Activated naive CD8-positive, alpha-beta T cell (primary cell): ENCODE data around the gene MGAT3.
"Not testable (repeated sequence)": the region's sequence is repeated elsewhere in the genome, so short reads cannot be mapped to it uniquely, and the experiment has no call there.

Source experiments
- H3K27ac Mint-ChIP-seq: one replicate; pipeline ENCODE4 v1.8.0; 2021; ENCODE audit warnings: mixed read lengths
- H3K27me3 Mint-ChIP-seq: one replicate; pipeline ENCODE4 v1.8.0; 2021; ENCODE audit warnings: mixed read lengths
- H3K36me3 Mint-ChIP-seq: one replicate; pipeline ENCODE4 v1.8.0; 2021; ENCODE audit warnings: mixed read lengths
- H3K4me1 Mint-ChIP-seq: one replicate; pipeline ENCODE4 v1.8.0; 2021; ENCODE audit warnings: low read depth, mixed read lengths
- H3K4me3 Mint-ChIP-seq: one replicate; pipeline ENCODE4 v1.8.0; 2021; ENCODE audit warnings: mild to moderate bottlenecking, mixed read lengths
- H3K9me3 Mint-ChIP-seq: one replicate; pipeline ENCODE4 v1.8.0; 2021; ENCODE audit warnings: low read depth, mixed read lengths

MGAT3 gene

DNA sequence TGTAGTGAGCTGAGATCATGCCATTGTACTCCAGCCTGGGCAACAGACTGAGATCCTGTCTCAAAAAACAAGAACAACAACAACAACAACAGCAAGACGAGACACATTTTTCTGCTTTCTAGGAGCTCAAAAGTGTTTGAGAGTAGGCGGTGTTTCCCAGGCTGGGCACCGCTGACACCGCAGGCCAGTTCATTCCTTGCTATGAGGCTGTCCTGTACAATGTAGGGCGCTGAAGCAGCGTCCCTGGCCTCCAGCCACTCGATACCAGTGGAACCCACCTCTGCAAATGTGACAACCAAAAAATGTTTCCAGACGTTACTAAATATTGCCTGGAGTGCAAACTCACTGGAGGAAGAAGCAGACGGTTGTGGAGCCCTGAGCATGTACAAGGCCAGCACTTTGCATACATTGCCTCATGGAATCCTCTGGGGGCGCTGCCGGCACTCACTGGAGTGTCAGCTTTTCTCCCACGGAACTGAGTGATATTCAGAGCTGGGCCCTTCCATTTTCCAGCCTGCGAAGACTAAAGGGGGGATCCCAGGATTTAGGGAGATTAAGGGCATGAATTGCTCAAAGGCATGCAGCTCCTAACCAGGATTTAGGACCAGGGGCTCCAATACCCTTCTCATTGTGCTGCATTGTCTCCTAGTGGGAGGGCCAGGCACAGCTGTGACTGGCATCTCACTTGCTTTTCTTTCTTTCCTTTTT is 39.5 kb downstream of the MGAT3 start:
- Mint-ChIP-seq H3K36me3 (no peaks in the 10 kb centered on the region), H3K9me3 (no peaks in the 10 kb centered on the region), H3K27ac (no peak overlapping the region), H3K4me1 (peaks cover 7% of the 10 kb centered on the region), H3K27me3 (no peaks in the 10 kb centered on the region), H3K4me3 (no peak overlapping the region)

DNA sequence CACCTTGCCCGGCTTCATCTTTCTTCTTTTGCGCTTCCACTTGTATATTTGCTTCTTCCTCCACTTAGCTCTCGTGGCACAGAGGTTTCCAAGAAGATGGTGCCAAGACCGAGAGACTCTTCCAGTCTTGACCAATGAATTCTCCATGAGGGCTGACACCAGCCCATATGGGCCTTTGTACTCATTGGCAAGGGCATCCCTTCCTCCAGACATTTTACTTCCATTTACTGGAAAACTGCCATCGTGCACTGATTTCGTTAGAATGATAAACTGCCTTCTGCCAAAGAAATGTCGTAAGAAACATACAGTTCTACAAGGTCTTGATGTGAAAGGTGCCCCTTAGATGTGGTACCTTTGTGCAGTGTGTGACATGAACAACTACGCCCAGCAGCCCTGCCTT is 40.6 kb downstream of the MGAT3 start:
- H3K4me3 Mint-ChIP-seq, result no peak overlapping the region
- H3K9me3 Mint-ChIP-seq, result no peaks in the 10 kb centered on the region
- no peak overlapping the region for H3K27ac Mint-ChIP-seq
- H3K4me1 Mint-ChIP-seq, result peaks cover 14% of the 10 kb centered on the region
- peaks cover 2% of the 10 kb centered on the region for H3K36me3 Mint-ChIP-seq
- H3K27me3 Mint-ChIP-seq, result no peaks in the 10 kb centered on the region

DNA sequence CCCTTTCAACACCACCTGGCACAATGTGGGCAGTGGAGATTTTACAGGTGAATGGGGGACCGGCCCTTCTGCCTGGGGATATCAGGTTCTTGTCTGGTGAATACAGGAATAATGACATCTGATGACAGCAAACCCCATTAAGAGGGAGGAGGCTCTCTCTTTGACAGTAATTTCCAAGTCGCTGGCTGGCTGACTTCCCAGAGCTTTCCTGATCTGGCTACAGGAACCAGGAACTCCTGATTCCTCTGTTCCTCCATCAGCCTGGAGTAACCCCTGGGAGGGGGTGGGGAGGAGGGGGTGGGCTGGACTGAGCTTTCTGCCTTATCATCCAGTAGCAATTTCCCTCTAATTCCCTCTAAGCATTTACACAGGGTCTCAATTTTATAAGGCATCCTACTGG is 41.6 kb downstream of the MGAT3 start:
- H3K4me3 Mint-ChIP-seq, result no peak overlapping the region
- peaks cover 18% of the 10 kb centered on the region for H3K4me1 Mint-ChIP-seq
- H3K27me3 Mint-ChIP-seq, result no peaks in the 10 kb centered on the region
- no peaks in the 10 kb centered on the region for H3K9me3 Mint-ChIP-seq
- H3K27ac Mint-ChIP-seq, result no peak overlapping the region
- peaks cover 2% of the 10 kb centered on the region for H3K36me3 Mint-ChIP-seq

DNA sequence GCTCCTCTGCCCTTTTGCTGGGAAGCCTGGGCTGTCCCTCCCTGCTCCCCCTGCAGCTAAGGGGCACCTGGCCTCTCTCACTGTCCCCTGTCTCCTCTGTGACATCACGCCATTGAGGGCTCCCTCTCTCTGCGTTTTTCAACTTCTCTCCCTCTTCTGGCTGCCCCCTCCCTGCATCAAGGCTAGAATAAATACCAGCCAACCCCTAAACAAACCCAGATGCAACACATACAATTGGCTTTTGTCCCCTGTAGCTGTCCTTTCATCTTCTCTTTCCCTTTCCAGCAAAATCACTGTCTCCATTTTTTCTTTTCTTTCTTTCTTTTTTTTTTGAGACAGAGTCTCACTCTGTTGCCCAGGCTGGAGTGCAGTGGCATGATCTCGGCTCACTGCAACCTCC is 42.0 kb downstream of the MGAT3 start:
- Mint-ChIP-seq H3K27ac (no peak overlapping the region), H3K9me3 (no peaks in the 10 kb centered on the region), H3K27me3 (no peaks in the 10 kb centered on the region), H3K4me1 (peaks cover 19% of the 10 kb centered on the region), H3K4me3 (no peak overlapping the region), H3K36me3 (peaks cover 2% of the 10 kb centered on the region)

DNA sequence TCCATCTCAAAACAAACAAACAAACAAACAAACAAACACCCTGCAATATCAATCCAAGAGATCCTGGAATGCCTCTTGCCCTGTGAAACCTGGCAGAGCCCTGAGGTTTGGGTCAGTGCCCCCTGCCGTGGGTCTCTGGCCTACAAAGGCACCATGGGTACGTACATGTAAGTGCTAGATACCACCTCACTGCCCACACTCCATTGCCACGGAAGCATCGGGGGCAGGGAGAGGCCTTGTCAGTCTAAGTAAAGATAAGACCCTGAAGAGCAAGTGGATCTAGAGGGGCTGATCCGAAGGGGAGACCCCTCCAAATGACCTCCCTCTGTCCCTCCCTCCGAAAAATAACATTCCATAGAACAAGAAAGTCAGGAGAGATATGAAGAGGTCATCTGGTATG is 43.3 kb downstream of the MGAT3 start:
- Mint-ChIP-seq H3K4me3 (no peak overlapping the region), H3K27ac (peak overlapping the region; percentile 46), H3K4me1 (peaks cover 26% of the 10 kb centered on the region), H3K9me3 (no peaks in the 10 kb centered on the region), H3K27me3 (no peaks in the 10 kb centered on the region), H3K36me3 (peaks cover 2% of the 10 kb centered on the region)

DNA sequence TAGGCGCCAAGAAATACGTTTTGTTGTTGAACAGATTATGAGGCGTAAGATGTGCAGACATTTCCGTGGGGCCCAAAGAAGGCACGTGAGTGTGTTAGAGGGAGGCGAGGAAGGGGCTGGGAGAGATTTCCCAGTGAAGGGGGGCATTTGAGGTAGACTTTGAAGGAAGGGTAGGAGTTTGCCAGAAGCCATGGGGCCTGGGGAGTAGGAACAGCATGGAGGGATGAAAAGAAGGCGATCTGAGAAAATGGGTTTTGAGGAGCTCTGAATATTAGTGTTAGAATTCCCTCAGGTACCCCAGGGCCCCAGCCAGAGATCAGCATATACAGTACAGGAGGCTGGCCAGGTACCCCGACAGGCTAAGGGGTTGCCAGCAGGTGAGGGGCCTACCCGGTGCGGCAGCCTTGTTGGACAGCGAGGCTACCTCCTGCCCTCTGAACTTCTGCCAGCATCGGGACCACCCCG is 44.9 kb downstream of the MGAT3 start:
- Mint-ChIP-seq H3K9me3 (no peaks in the 10 kb centered on the region), H3K36me3 (peaks cover 8% of the 10 kb centered on the region), H3K27me3 (no peaks in the 10 kb centered on the region), H3K4me1 (peaks cover 37% of the 10 kb centered on the region), H3K4me3 (peak overlapping the region; percentile 98), H3K27ac (peak overlapping the region; percentile 99)

DNA sequence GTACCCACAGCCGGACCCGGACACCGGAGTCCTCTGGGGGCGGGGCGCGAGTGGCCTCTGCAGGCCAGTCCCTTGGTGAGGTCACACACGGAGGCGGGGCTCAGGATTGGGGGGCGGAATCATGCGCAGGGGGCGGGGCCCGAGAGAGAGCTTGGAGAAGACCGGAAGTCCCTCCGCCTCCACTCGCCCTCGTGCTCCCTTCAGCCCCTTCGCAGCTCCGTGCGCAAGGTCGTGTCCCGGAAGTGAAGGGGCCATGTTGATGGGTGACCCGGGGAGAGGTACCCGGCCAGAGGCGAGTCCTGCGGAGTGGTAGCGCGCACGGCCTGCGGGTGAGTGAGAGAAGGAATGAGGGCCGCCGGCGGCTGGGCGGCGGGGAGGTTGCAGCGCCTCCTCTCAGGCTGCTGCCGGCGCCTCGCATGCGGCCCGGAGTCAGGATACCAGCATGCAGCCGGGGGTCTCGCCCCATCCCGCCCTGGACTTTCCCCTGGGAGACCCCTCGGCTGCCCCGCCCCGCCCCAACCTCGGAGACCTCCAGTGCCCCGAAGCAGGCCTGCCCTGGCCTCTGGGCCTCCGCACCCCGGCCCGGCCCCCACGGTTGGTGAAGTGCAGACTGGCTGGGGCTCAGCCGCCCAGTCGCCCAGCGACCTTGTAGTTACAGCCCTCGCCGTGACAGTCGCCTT is 45.4 kb downstream of the MGAT3 start, which contains the start of gene MIEF1:
Gene MIEF1 (plus strand): TSS at position 182 of the 680 bp plus-strand sequence. CDS start 9,005 bp downstream, outside the sequence.
- Mint-ChIP-seq H3K27me3 (no peaks in the 10 kb centered on the region), H3K4me1 (peaks cover 39% of the 10 kb centered on the region), H3K27ac (peak within 1 kb of the TSS; percentile 99), H3K4me3 (peak within 1 kb of the TSS; percentile 98), H3K36me3 (peaks cover 8% of the 10 kb centered on the region), H3K9me3 (no peaks in the 10 kb centered on the region)

DNA sequence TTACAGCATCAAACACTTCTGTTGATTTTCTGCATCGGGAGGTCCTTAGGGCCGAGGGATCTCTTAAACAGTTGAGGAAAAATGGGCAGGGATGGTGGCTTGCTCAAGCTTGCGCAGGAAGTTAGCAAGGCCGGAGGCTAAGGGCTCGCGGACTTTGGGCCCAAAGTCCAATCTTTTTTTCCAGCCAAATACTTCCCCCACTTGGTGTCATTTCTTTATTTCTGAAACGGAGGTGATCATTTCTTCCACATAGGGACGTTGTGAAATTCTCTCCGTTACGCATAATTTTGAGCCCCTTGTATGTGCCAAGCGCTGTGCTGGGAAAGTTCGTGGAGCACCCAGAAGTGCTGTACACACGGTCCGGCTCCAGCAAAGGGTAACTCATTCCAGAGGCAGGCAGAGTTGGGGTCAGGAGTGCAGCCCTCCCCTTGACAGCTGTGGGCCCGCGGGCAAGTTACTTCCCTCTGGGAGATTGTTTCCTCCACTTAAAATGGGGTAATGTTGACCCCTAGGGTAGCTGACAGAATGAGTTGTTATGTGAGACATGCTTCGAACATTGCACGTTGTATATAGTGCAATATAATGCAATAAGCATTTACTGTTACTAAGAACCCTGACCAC is 46.1 kb downstream of the MGAT3 start:
- Mint-ChIP-seq H3K9me3 (no peaks in the 10 kb centered on the region), H3K27me3 (no peaks in the 10 kb centered on the region), H3K4me3 (peak overlapping the region; percentile 98), H3K27ac (peak overlapping the region; percentile 89), H3K4me1 (peaks cover 42% of the 10 kb centered on the region), H3K36me3 (peaks cover 8% of the 10 kb centered on the region)

DNA sequence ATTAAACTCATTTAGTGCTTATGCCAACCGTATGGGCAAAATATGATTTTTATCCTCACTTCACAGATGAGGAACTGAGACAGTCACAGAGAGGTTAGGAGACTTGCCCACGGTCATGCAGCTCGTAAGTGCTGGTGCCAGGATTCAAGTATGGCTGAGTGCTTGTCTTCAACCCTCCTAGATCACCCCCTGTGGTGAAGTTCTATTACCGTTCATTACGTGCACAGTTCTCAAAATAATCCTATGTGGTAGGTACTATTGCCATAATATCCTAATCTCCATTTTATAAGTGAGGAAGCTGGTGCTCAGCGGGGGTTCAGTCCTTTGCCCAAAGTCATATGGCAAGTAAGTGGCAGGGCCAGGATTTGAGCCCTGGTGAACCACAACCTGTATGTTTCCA is 46.8 kb downstream of the MGAT3 start:
- peaks cover 48% of the 10 kb centered on the region for H3K4me1 Mint-ChIP-seq
- H3K27ac Mint-ChIP-seq, result peak overlapping the region; percentile 89
- H3K36me3 Mint-ChIP-seq, result peaks cover 8% of the 10 kb centered on the region
- H3K27me3 Mint-ChIP-seq, result no peaks in the 10 kb centered on the region
- H3K9me3 Mint-ChIP-seq, result no peaks in the 10 kb centered on the region
- H3K4me3 Mint-ChIP-seq, result peak overlapping the region; percentile 98

DNA sequence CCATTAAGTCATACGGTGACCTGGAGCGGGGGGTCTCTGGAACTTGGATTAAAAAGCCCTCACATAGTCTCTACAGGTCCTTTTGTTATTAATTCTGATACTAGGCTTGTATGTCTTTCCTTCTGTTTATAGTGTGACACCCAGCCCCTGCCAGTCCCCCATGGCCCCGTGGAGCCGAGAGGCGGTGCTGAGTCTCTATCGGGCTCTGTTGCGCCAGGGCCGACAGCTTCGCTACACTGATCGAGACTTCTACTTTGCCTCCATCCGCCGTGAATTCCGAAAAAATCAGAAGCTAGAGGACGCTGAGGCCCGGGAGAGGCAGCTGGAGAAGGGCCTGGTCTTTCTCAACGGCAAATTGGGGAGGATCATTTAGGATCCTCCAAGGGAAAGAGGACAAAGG is 47.3 kb downstream of the MGAT3 start:
- H3K27me3 Mint-ChIP-seq, result no peaks in the 10 kb centered on the region
- H3K36me3 Mint-ChIP-seq, result peaks cover 8% of the 10 kb centered on the region
- peak overlapping the region; percentile 34 for H3K27ac Mint-ChIP-seq
- H3K4me1 Mint-ChIP-seq, result peaks cover 49% of the 10 kb centered on the region
- H3K9me3 Mint-ChIP-seq, result no peaks in the 10 kb centered on the region
- H3K4me3 Mint-ChIP-seq, result peak overlapping the region; percentile 98

DNA sequence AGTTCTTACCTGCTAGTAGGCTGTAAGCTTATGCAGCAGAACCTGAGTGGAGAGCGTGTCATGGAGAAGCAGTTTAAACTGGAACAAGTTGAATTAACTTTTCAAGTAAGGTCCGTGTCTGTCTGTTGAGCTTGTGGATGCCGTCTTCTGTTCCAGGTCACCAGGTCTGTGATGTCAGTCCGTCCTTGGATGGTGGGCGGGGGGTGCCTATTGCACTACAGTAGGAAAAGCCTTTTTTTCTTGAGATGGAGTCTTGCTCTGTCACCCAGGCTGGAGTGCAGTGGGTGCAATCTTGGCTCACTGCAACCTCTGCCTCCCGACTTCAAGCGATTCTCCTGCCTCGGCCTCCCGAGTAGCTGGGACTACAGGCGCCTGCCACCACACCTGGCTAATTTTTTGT is 50.2 kb downstream of the MGAT3 start:
- not testable (repeated sequence) for H3K36me3 Mint-ChIP-seq, H3K27me3 Mint-ChIP-seq, H3K4me3 Mint-ChIP-seq, H3K27ac Mint-ChIP-seq, H3K9me3 Mint-ChIP-seq
- peaks cover 55% of the 10 kb centered on the region for H3K4me1 Mint-ChIP-seq

DNA sequence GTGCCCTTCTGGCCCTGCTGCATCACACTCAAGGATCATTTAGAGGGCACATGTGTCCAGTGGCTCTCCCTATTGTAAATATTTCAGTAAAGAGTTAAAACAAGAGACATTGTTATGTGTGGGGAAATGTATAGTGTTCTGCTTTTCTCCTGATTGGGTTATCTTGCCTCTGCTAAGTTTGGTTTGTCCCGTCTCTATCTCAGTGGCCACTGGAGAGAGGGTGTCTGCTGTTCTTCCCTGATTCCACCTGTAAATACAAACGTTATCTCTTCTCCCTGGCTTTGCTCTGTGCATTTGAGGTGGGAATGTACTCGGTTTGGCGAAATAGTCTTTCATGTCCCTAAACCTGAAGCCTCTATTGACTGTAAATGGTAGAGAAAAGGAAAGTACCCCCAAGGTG is 51.6 kb downstream of the MGAT3 start:
- Mint-ChIP-seq H3K27ac (peak overlapping the region; percentile 72), H3K36me3 (peaks cover 6% of the 10 kb centered on the region), H3K4me1 (peaks cover 47% of the 10 kb centered on the region), H3K4me3 (peak overlapping the region; percentile 45), H3K27me3 (no peaks in the 10 kb centered on the region), H3K9me3 (no peaks in the 10 kb centered on the region)

DNA sequence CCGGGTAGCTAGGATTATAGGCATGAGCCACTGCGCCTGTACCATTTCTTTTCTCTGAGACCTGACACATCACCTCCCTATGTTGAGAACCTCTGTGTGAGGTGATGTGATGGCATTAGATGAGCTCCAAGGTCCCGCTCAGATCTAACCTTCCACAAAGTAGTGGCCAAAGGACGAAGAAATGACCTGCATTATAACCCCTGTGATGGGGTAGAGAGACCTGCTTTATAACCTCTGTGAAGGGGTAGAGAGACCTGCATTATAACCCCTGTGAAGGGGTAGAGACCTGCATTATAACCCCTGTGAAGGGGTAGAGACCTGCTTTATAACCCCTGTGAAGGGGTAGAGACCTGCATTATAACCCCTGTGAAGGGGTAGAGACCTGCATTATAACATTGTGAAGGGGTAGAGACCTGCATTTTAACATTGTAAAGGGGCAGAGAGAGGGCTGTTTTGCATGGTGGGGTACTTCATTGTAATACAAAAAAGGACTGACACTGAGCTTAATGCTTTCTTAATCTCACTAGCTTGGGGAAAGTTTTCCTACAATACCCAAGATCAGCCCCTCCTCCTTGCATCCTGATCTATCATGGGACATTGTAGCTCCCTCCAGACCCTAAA is 53.8 kb downstream of the MGAT3 start:
- Mint-ChIP-seq H3K27me3 (no peaks in the 10 kb centered on the region), H3K36me3 (peaks cover 3% of the 10 kb centered on the region), H3K4me3 (no peak overlapping the region), H3K27ac (no peak overlapping the region), H3K9me3 (no peaks in the 10 kb centered on the region), H3K4me1 (peaks cover 40% of the 10 kb centered on the region)

DNA sequence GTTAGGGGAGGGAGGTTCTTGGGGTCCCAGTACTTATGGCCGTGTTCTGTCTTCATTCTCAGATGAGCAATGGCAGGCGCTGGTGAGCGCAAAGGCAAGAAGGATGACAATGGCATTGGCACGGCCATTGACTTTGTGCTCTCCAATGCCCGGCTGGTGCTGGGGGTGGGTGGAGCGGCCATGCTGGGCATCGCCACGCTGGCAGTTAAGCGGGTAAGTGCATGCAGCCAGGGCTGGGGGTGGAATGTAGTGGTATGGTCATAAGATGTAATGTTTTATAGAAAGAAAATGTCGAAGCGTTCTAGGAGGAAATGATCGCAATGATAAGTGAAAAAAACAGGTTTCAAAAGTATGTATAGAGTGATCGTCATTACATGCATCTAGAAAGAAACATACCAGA is 54.4 kb downstream of the MGAT3 start:
- H3K27ac Mint-ChIP-seq, result no peak overlapping the region
- no peaks in the 10 kb centered on the region for H3K9me3 Mint-ChIP-seq
- H3K27me3 Mint-ChIP-seq, result no peaks in the 10 kb centered on the region
- H3K4me1 Mint-ChIP-seq, result peaks cover 39% of the 10 kb centered on the region
- no peak overlapping the region for H3K4me3 Mint-ChIP-seq
- peaks cover 2% of the 10 kb centered on the region for H3K36me3 Mint-ChIP-seq

DNA sequence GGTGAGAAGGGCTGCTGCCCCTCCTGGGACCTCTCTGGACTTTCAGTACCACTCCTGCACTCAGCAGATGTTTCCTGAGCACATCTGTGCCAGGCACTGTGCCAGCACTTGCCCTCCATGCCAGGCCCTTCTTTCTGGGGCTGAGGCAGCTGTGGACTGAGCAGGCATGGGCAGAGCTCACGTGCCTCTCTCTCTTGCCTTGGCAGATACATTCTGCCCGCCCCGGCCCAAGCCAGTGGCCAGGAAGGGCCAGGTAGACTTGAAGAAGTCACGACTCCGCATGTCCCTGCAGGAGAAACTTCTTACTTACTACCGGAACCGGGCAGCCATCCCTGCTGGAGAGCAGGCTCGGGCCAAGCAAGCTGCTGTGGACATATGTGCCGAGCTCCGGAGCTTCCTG is 55.2 kb downstream of the MGAT3 start:
- no peak overlapping the region for H3K27ac Mint-ChIP-seq
- H3K9me3 Mint-ChIP-seq, result no peaks in the 10 kb centered on the region
- H3K4me3 Mint-ChIP-seq, result no peak overlapping the region
- no peaks in the 10 kb centered on the region for H3K27me3 Mint-ChIP-seq
- no peaks in the 10 kb centered on the region for H3K36me3 Mint-ChIP-seq
- peaks cover 35% of the 10 kb centered on the region for H3K4me1 Mint-ChIP-seq
